Lower lobe of right lung (tissue), 2 donors: ENCODE results near the gene OMP. TPM values are rescaled to one million over a fixed set of nuclear protein-coding genes. Genes with fewer than 3 reads are reported as not detected.

Experiments
- ATAC-seq, 2 donors: fragments of 200-7000 bp; cut with Tn5 transposase; one replicate each; pipeline ENCODE4 v1.9.1; 2020 to 2022; ENCODE audit warnings: mild to moderate bottlenecking in 2 of 2, moderate library complexity in 2 of 2
- DNase-seq: peaks from one replicate; pipeline ENCODE4 v3.0.0-alpha.2; 2020
- H3K27ac ChIP-seq: fragments of 200-600 bp; one replicate; pipeline ENCODE4 v1.8.0; 2022
- H3K27me3 ChIP-seq: fragments of 200-600 bp; one replicate; pipeline ENCODE4 v1.8.0; 2022; ENCODE audit warnings: low read depth
- H3K36me3 ChIP-seq: fragments of 200-600 bp; one replicate; pipeline ENCODE4 v1.8.0; 2022; ENCODE audit warnings: mild to moderate bottlenecking
- H3K4me1 ChIP-seq: fragments of 200-600 bp; one replicate; pipeline ENCODE4 v1.8.0; 2022
- H3K4me3 ChIP-seq: fragments of 200-600 bp; one replicate; pipeline ENCODE4 v1.8.0; 2022; ENCODE audit warnings: mild to moderate bottlenecking
- H3K9me3 ChIP-seq: fragments of 200-600 bp; one replicate; pipeline ENCODE4 v1.8.0; 2022
- CTCF ChIP-seq: fragments of 200-600 bp; IDR thresholded peaks from one replicate; pipeline ENCODE4 v1.8.0; 2022; ENCODE audit warnings: antibody characterized with exemption, mild to moderate bottlenecking
- intact Hi-C: fragments of 100-400 bp; cut with DNase I; formaldehyde crosslinking; loops from one replicate; pipeline ENCODE4 v1.11.0; 2022
- total RNA-seq: library from RNA; stranded (reverse); fragmentation: NEBNext Ultra II Directional; extraction: Animal tissue kit (Norgen Biotek cat#: 25700); gene quantifications from one replicate; pipeline ENCODE4 v1.2.1, GENCODE V29; 2021
- donor health status: DM: no; HTN: yes; CAD: no; lungs with severe emphysema.

The OMP gene
- total RNA-seq, 1 donor from 2014 or later: not detected

- TF ChIP-seq CTCF: no peak
- ATAC-seq (no peak), DNase-seq (no peak)
- intact Hi-C loops: no loop called here
- Histone ChIP-seq H3K27me3 (no peaks in the 10 kb centered on the region), H3K27ac (no peak overlapping the region), H3K36me3 (peaks cover 8% of the 10 kb centered on the region), H3K4me1 (no peaks in the 10 kb centered on the region), H3K9me3 (no peaks in the 10 kb centered on the region), H3K4me3 (no peak overlapping the region)
These were observed 12.6 kb downstream of the OMP start for GRCh38 chr11:77115181-77115611.

- Histone ChIP-seq H3K27me3 (no peaks in the 10 kb centered on the region), H3K4me3 (no peak overlapping the region), H3K27ac (no peak overlapping the region), H3K4me1 (no peaks in the 10 kb centered on the region), H3K9me3 (no peaks in the 10 kb centered on the region), H3K36me3 (peaks cover 8% of the 10 kb centered on the region)
- no peak for DNase-seq
- intact Hi-C loops: no loop called here
- TF ChIP-seq CTCF: no peak
- ATAC-seq: no peak
These were observed 13.3 kb downstream of the OMP start for GRCh38 chr11:77115956-77116355.

DNA sequence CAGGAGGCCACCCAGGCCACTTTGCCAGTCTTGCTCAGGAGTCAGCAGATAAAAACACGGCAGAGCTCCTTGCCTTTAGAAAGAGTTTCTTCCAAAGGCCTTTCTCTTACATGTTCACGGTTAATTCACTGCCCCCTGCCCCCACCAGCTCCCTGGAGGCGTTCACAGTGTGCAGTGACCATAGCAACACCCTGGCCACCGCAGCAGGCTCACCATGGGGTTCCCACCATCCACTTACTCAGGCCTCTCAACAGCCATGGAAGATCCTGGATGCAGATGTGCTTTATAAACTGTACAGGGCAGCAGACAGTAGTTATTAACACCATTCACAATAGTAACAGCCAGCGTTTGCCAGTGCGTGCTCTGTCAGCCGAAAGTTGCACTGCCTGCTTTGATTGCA lies 14.9 kb downstream of the OMP start:
- Histone ChIP-seq H3K36me3 (peaks cover 8% of the 10 kb centered on the region), H3K4me3 (no peak overlapping the region), H3K27me3 (no peaks in the 10 kb centered on the region), H3K4me1 (no peaks in the 10 kb centered on the region), H3K27ac (no peak overlapping the region), H3K9me3 (no peaks in the 10 kb centered on the region)
- ATAC-seq (no peak), DNase-seq (no peak)
- TF ChIP-seq CTCF: no peak
- intact Hi-C loops: no loop called here

GRCh38 chr11:77118086-77118485 lies 15.4 kb downstream of the OMP start:
- H3K36me3 ChIP-seq: peaks cover 8% of the 10 kb centered on the region
- no peak overlapping the region for H3K4me3 ChIP-seq
- intact Hi-C loops: no loop called here
- TF ChIP-seq CTCF: no peak
- ATAC-seq: no peak
- no peaks in the 10 kb centered on the region for H3K4me1 ChIP-seq
- no peak for DNase-seq
- no peak overlapping the region for H3K27ac ChIP-seq
- no peaks in the 10 kb centered on the region for H3K27me3 ChIP-seq
- H3K9me3 ChIP-seq: no peaks in the 10 kb centered on the region

DNA sequence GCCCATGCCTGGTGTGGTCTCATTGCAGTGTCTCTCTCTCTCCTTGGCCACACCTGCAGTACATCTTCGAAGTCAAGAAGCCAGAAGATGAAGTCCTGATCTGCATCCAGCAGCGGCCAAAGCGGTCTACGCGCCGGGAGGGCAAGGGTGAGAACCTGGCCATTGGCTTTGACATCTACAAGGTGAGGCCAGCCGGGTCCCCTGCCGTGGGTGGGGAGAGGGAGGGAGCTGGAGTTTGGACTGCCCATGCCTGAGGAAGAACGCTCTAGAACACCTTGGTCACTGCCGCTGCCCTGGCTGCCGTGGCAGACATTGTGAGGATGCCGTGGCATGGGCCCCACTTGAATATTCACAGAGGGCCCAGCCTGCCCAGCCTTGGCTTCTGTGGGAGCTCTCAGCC lies 16.3 kb downstream of the OMP start:
- TF ChIP-seq CTCF: no peak
- intact Hi-C loops: no loop called here
- H3K9me3 ChIP-seq: no peaks in the 10 kb centered on the region
- no peak overlapping the region for H3K27ac ChIP-seq
- DNase-seq: peak; percentile 39
- no peak overlapping the region for H3K4me3 ChIP-seq
- H3K36me3 ChIP-seq: peaks cover 8% of the 10 kb centered on the region
- no peaks in the 10 kb centered on the region for H3K27me3 ChIP-seq
- no peaks in the 10 kb centered on the region for H3K4me1 ChIP-seq
- no peak for ATAC-seq

DNA sequence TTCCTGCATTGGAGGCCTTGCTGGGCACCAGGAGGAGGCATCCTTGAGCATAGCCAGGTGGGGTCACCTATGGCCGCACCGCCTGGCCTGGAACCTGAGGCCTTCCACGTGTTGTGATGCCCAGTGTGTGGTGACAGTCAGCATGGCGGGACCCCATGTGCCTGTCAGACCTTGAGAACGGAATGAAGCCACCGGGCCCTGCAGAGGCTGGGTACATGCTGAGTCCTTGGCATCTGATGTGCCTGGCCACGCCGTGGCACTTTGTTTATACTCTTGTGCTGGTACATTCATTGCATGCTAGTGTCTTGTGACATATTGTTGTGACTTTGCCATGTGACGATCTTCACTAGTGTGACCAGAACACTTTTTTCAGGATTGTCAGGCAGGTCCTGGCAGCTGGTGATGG lies 16.9 kb downstream of the OMP start:
- no peak for DNase-seq
- no peaks in the 10 kb centered on the region for H3K27me3 ChIP-seq

More for the DNA sequence above, 16.9 kb downstream of the OMP start:
- Histone ChIP-seq H3K27ac (no peak overlapping the region), H3K4me3 (no peak overlapping the region), H3K4me1 (no peaks in the 10 kb centered on the region), H3K36me3 (peaks cover 8% of the 10 kb centered on the region), H3K9me3 (no peaks in the 10 kb centered on the region)
- intact Hi-C loops: no loop called here
- TF ChIP-seq CTCF: no peak
- no peak for ATAC-seq
